NCI-H187 treated with DMSO at 0.1 percent for 48 hours (cell line): ENCODE results near the gene KCNRG.
"Not testable (repeated sequence)": the region's sequence is repeated elsewhere in the genome, so short reads cannot be mapped to it uniquely, and the experiment has no call there.

Experiments used
- DNase-seq: peaks from one replicate; lab custom pipeline; 2025; lab: John Stamatoyannopoulos, UW

KCNRG gene

GRCh38 chr13:50015258-50015657 lies at the start of gene KCNRG:
Gene KCNRG (plus strand): TSS chr13:50015444. CDS start chr13:50015494, 50 bp downstream.
- DNase-seq = no peak

- DNase-seq = no peak
These were observed 47.8 kb upstream of the KCNRG start for GRCh38 chr13:49967456-49967855.

GRCh38 chr13:49972709-49973108 lies 42.5 kb upstream of the KCNRG start:
- DNase-seq = no peak

DNA sequence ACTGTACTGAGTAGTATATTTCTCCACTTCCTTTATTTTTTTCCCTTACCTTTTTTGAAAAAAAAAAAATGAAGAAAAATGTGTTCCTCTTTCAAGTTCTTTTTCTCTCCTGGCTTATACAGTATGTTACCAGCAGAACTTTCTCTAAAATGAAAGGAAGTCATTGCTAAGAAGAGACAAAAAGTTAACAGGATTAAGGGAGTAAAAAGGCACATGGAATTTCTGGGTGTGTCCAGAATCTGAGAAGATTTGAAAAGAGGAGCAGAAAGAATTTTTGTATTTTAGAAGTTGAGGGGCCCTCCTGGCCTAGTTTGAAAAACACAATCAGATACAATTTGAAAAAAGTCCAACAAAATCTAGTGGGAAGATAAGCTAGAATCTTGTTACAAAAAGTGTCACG lies 39.4 kb upstream of the KCNRG start:
- DNase-seq = no peak

- DNase-seq = peak; percentile 17
These were observed 38.7 kb upstream of the KCNRG start for GRCh38 chr13:49976314-49977258.

DNA sequence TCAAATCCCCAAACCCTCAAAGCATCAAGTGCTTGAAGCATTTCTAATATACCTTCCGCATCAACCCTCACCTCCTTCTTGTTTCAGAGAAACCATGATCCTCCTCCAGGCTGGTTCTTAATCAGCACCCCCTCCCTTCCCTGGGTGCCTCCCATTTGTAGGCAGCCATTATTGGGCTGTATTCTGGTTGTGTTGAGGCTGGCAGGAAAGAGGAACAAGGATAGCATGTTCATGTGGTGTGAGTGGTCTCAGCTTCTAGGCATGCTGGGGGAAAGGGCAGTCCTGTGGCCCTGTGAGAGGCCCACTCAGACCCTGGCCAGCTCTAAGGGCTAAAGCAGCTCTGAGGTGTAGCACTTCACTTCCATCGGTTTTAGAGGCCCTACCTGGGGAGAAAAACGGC lies 37.3 kb upstream of the KCNRG start:
- no peak for DNase-seq

- no peak for DNase-seq
These were observed 35.0 kb upstream of the KCNRG start for GRCh38 chr13:49980266-49980665.

DNA sequence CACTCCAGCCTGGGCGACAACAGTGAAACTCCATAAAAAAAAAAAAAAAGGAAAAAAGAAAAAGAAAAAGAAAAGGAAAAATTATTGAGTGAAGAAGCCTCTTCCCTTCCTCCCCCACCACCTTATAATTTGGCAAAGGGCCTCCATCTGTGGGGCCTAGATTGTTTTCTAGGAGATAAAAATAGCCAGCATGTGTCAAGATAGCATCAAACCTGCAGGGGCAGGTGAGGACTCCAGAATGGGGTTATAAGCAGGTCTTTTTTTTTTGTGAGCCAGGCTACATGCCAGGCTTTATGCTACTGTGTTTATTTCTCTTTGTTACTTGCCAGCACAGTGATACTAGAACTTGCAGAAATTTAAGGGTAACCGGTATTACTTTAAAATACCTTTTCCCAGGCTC lies 30.1 kb upstream of the KCNRG start:
- DNase-seq = no peak

DNA sequence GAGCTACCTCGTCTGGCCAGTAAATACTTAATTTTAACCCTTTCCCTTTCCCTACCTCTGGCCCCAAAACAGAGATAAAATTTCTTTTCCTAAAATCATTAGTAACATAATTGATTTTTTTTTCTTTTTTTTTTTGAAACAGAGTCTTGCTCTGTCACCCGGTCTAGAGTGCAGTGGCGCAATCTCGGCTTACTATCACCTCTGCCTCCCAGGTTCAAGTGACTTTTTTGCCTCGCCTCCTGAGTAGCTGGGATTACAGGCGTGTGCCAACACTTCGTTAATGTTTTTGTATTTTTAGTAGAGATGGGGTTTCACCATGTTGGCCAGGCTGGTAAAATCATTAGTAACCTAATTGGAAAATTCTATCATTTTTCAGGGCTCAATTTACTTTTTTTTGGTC lies 28.8 kb upstream of the KCNRG start:
- no peak for DNase-seq

GRCh38 chr13:49990612-49991011 lies 24.6 kb upstream of the KCNRG start:
- DNase-seq = not testable (repeated sequence)

DNA sequence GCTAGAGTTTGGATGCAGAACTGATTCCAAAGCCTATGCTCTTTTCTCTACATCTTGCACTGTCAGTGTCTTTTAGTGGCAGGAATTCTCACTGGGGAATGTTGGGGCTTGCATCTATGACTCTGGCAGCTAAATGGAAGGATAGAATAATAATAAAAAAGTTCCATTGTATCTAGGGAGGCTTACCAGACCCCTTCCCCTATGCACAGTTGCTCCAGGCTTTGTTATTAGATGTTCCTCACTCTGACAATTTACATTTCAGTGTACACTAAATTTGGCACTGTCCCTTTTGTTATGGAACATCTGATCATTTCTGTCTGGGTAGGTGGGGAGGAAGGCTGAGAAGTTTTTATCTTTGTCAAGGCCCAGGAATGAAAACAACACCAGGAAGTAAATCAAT lies 22.1 kb upstream of the KCNRG start:
- no peak for DNase-seq

- DNase-seq = no peak
These were observed 21.6 kb upstream of the KCNRG start for GRCh38 chr13:49993666-49994065.

DNA sequence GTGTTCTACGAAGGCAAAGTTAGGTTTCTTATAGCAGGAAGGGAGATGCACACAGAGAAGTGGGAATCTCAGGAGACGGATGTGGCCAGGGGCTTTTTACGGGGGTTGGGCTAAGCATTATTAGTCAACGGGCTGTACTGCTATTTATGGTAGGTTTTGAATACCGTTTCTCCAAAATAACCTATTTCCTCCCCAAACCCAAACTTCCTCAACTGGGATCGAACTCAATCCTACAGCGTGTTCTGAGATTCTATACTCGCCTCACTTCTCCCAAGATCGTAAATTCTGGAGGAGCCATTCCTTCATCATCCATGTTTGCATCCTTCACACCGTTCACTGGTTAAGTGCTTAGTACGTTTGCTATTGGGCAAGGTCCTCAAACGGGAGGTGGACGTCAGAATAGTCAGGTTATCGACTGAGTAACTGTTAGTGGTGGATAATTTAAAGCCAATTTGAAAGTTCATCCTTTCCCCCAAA lies 19.6 kb upstream of the KCNRG start:
- no peak for DNase-seq

DNA sequence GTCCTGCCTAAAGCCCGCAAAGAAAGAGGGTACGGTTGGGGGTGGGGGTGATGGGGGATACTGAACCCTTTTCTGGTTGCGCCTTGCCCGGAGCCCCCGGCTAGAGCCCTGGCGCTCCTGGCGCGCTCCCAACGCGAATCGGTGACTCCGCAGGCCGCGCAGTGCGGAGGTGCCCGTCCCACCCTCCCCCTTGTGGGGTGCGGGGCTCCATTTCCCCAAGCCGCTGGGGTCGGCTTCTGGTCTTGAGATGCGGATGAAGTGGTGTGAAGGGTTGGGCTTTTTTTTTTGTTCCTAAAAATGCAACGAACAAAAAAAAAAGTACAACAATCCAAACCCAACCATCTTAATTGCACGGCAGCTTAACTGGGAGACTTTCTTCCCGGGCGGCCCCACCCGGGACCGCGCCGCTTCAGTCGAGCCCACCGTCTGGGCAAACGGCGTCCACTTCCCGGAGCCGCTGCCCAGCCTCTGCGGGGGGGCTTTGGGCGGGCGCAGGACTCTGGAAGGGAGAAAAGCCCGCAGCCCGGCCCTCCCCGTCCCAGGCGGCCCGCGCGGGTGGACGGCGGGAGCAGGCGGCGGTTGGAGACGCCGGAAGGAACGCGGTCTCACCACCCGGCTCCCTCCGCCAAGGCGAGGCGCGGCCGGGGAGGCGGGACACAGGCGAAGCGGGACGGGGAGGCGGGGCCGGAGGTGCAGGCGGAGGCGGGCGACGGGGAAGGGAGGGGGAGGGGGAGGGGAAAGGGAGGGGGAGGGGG lies 18.9 kb upstream of the KCNRG start:
- DNase-seq = peak; percentile 51

- peak; percentile 51 for DNase-seq
These were observed 18.0 kb upstream of the KCNRG start, which contains the start of gene TRIM13 for GRCh38 chr13:49996951-49997895. Gene TRIM13 (plus strand): TSS chr13:49997042. CDS start chr13:50011941, 14,899 bp downstream.

DNA sequence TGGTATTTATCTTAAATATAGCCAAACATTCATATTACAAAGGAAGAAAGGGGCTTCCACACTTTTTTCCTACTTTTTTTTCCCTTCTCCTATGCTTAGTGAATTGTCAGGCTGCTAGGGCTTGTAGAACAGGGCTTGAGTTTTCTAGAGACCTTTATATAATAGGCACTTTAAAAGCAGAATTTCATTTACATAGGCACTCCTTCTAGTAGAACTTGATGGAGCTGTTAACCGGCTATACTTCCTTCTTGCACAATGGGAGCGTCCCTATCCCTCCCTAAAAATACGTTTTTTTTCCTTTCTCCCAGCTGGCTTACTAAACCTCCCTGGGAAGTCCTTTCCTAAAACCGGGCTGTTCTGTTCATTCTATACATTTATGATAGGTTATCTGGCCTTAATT lies 17.3 kb upstream of the KCNRG start:
- DNase-seq = no peak

DNA sequence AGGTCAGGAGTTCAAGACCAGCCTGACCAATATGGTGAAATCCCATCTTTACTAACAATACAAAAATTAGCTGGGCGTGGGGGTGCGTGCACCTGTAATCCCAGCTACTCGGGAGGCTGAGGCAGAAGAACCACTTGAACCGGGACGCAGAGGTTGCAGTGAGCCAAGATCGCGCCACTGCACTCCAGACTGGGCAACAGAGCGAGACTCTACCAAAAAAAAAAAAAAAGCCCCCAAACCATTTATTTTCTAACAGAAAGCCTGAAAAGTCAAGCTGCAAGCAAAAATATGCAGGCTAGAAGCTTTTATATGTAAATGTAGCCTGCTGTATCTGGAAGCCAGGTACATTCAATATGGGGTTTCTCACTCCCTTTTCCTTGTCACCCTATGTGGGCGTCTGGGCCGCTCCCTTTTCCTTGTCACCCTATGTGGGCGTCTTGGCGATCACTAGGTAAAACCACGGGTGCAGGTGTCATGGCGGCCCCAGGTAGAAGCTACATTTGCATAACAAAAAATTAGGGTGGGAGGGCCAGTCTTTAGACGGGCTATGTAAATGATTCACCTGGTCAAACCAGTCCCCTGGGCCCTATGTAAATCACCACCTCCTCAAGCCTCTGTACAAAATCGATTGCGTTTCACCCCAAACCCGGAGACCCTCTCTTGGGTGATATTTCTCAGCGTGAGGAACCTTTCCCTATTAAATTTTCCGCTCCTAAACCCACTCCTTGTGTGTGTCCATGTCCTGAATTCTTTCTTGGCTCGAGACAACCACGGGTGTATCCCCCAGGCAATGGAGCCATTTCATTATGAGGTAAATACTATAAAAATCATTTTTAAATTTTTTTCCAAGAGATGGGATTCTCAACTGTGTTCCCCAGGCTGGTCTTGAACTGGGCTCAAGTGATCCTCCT lies 16.3 kb upstream of the KCNRG start:
- no peak for DNase-seq

GRCh38 chr13:50001287-50001686 lies 14.0 kb upstream of the KCNRG start:
- no peak for DNase-seq

GRCh38 chr13:50006426-50007135 lies 8.7 kb upstream of the KCNRG start:
- DNase-seq = no peak

- DNase-seq = no peak
These were observed 3.8 kb upstream of the KCNRG start for GRCh38 chr13:50011461-50011860.
